Stimulated activated CD8-positive, alpha-beta memory T cell treated with anti-CD3 and anti-CD28 coated beads, Interleukin-2, amount 100 ng/mL, for 1 hour (primary cell): ENCODE data around the gene PARD3B.

Experiments used
- DNase-seq, 2 donors: peaks; one replicate each; pipeline ENCODE4 v3.0.0-alpha.2; 2020; ENCODE audit warnings: low read depth in 2 of 2

Gene PARD3B

DNA sequence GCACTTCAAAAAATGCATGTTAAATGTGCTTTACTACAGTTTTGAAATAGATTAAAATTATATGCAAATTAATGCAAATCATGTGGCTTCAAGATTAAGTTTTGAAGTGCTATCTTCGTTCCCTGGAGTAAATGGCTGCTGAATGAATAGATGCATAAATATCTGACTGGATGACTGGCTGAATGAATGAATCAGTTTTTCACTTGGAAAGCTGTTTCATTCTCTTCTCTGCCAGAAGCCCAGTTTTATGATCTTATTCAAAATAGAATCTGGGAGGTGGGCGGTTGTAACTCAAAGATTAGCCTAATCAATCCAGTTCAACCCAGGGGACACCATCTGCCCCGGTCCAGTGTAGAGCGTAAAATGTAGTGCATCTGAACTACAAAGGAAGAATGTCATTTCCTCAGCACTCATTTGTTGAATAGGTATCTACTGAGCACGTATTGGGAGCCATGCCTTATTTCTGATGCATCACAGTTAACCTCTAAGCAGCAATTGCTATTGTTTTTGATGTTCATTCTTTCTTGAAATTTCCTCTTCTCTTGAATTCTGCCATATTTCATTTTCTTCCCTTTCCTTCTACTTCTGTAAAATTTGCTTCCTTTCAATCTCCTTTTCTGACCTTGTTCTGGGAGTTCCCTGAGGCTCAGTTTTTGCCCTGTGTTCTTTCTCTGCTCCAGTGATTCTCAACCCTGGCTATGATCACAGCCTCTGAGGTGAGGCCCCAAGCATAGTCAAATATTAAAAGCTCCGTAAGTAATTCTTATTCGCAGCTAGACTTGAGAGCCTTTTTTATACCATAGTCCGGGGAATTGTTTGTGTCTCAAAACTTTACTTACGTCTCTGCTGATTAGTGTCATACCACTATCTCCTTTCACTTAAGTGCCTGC lies 282.7 kb downstream of the PARD3B start:
- DNase-seq = no peak

DNA sequence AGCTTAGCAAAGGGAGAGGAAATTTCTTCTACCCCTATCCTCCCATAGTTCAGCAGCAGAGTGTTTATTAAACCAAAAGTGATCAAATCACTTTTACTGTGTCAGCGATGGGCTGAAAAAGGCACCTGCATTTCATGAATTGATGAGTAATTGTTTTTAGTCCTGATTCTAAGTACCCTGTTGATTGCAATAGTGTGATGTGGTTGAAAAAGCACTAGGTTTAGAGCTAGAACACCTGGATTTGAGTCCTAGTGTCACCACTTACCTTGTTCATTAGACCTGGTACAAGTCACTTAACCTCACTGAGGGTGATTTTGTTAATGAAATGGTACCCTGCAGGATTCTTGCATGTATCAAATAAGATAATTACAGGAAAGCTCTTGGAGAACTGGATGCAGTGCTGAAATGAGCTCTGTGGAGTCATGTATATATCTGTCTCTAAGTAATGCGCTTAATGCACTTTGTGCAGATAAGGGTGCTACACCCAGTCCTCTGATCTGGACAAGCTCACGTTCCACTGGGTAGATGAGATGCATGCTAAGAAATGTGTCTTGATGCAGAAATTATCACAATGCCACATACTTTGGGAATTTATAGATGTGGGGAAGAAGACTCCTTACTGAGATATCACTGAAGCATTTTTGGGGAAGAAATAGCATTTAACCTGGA lies 289.6 kb downstream of the PARD3B start:
- no peak for DNase-seq

DNA sequence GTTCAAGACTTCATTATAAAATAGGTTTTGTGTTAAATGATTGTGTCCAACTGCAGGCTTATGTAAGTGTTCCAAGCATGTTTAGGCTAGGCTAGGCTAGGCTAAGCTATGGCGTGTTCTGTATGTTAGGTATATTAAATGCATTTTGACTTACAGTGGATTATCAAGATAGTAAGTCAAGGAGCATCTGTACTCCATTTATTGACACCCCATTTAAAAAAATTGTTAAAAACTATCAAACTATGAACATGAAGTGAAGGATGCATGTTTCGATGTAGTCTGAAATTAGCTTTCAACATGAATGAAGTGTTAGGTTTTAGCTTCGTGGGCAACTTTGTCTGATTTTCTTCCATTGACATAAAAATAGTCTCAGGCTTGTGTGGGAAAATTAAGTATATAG lies 290.5 kb downstream of the PARD3B start:
- no peak for DNase-seq

DNA sequence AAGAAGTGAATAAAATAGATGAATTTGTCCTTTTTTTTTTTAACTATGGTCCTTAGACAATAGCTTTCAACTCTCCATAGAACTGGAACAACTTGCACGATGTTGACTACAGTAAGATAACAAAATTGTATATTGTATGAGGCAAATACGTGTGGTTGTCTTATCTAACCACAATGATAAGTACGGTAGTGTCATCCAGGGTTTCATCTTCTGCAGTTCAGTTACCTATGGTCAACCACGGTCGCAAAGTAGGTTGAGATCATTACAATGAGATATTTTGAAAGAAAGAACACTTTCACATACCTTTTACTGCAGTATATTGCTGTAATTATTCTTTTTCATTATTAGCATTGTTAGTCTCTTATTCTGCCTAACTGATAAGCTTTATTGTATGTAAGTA lies 295.2 kb downstream of the PARD3B start:
- no peak for DNase-seq

DNA sequence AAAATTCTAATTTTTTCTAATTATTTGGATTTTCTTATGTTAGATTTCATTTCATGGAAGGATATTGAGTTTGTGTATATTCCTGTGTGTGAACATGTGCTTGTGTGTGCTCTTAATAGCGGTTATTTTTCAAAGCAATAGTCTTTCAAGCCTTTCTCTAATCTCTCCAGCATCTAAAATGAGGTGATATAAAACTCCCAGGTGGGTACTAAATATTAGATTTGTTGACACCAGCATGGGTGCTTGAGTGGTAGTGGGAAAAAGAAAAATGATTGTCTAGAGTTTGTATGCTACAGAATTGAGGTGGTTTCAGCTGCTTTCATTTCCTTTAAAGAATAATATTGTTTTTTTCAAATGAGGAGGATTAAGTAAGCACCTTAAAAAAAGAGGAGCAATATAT lies 296.8 kb downstream of the PARD3B start:
- no peak for DNase-seq

DNA sequence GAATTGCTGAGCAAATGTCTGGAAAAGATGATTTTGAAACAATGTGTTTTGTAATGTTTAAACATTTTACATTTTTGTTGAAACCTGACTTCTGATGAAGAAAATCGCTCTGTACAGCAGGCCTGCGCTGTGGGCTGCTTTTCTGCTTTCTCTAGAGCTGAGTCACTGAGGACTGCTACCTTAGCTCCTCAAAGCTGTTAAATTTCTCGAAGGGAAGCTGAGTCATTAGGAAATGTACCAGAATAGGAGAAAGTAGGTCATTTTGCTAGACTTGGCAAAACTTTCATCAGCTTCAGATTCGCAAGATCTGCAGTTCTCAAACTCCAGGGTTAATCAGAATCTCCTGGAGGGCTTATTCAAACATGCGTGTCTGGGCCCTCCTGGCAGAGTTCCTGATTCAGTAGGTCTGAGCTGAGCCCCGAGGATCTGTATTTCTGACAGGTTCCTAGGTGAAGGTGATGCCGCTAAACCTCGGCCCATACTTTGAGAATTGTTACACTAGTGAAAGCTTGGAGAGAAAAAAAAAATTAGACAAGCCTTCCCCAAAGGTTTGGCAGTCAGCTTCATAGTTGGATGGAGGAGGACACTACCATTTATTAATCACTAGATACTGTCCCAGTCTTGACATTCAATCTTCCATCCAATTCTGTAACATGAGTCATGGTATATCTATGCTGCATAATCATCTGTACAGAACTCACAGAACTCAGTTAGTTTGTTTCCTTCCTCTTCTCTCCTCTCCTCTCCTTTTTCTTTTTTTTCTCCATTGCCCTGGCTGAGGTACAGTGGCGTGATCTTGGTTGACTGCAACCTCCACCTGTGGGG lies 297.6 kb downstream of the PARD3B start:
- DNase-seq = no peak

DNA sequence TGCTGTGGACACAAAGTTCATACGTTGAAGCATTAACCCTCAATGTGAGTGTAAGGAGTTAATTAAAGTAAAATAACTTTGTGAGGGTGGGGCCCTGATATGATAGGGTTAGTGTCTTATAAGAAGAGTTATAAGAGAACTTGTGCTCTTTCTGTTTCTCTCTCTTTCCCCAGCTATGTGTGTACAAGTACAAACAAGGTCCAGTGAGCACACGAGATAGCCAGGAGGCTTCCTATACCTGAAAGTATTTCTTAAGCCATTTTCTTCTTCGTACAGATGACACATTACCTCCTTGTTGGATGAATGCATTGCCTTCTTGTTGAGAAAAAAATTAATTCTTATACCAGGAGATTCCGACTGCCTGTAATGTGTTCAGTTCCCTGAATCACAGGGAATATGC lies 301.2 kb downstream of the PARD3B start:
- no peak for DNase-seq

DNA sequence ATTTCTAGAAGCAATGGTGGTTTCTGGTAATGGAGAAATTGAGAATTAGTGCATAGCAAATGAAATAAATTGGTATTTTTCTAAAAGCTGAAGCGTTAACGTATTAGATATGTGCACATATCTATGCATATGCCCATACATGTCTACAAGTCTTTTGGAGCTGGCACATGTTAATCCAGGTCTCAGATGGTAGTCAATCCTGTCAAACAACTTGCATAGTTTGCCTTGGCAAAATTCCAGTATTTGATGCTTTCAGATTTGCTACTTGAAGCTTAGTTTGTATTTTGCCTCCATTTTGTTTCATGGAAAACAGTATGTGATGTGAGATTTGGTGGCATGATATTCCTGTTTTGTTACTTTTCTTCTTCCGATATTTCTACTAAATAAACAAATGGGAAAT lies 304.6 kb downstream of the PARD3B start:
- DNase-seq = no peak

DNA sequence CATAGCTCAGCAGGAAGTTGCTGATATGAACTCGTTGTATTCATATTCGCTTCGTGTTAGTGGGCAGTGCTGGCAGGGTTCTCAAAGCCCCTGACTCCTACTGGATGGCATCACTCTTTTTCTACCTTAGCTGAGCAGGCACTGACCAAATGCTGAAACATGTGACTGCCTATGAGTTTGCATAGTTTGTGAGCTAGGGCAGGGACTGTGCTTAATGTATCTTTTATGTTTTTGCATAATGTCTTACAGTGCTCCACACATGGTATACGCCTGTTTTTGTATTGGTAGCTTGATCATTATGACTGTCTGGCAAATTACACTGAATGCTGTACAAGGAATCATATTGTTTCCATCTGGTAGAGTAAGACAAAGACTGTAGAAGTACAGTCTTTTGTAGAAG lies 305.3 kb downstream of the PARD3B start:
- no peak for DNase-seq

DNA sequence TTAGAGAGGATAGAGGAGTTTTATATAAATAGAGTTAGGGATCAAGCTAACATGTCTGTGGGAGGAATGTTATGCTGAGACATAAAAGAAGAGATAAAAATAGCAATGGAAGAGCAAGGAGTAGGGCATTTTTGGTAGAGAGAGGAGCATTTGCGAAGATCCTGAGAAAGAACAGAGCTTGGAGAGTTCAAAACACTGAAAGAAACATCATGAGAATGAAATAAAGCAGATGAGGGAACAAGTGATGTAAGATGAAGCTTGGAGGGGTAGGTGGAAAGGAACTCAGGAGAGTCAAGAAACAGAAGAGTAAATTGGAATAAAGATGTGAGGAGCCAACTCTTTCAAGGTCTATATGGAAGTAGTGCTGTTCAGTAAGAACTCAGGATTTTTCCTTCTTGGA lies 308.6 kb downstream of the PARD3B start:
- DNase-seq = no peak

DNA sequence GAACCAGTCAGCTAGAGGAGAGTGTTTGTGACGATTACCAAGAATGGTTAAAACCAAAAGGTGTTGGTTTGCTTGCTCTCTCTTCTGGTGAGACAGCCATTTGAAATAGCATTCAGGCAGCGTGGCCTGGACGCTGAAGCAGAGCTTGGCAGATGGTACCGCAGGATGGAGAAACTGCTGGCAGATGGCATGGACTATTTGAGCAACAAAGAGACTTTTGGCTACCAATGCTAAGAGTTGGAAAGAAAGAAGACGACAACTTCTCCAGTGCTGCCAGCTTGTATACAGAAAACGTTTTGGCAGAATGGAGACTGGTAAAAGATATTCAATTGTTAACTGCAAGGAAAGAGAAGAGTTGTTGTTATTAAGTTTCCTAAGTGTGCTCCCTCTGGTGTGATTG lies 315.0 kb downstream of the PARD3B start:
- DNase-seq = no peak

DNA sequence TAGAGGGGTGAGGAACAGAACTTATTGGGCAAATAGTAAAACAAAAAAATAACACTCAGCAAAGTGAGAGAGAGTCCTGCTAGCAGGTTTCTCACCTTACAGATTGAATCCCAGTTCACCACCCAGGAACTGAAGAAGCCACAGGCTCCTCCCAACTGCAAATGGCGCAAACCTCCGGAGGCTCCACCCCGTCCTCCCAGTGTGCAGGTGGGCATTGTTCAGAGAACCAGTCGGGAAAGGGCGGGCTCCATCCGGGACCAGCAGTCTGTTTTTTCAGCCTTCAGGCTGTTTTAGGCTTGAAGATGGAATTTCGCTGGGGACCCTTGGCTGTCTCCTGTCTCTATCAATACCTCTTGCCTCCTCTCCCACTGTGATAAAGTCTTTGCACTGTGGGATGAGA lies 317.5 kb downstream of the PARD3B start:
- DNase-seq = no peak

DNA sequence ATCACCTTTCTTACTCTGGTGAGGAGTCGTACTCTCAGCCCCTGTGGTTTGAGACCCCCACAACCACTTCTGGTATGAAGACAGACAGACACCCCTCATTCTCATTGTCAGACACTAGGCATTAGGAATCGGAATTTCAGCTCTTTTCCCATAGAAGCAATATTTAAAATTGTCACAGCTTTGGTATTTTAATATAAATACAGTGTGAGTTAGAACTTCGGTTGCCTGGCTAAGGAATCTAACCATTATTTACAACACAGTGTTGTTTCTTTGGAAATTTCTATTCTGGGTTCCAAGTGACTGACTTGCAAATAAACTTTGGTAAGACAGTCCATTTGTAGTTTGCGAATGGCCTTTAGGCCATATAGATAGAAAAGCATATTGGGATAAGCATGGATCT lies 318.1 kb downstream of the PARD3B start:
- DNase-seq = no peak

DNA sequence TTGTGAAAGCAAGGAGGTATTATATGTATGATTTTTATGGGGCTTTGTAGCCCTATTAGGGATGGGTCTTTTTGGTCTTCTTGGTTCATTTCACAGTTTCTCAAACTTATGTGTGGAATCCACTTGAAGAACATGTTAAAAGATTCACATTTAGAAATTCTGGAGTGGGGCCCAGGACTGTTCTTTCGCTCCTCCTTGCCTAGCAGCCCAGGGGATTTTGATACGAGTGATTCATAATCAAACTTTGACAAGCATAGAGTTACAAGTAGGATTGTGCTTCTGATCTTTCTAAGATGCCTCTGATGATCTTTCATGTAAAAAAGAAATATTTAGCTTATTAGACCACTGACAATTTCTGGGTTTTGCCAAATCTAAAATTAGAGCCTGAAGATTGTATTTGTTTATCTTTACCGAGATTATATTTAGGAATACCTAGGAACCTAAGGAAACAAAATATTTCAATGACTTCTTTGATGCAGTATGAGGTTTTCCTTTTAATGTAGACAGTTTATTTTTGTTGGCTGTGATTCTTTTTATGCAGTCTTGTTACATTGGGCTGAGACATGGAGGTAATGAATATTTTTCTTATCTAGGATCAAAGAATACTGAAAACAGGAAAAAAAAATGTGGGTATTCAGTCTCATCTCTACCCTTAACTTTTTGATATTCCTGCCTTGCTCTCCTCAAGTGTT lies 324.0 kb downstream of the PARD3B start:
- no peak for DNase-seq

DNA sequence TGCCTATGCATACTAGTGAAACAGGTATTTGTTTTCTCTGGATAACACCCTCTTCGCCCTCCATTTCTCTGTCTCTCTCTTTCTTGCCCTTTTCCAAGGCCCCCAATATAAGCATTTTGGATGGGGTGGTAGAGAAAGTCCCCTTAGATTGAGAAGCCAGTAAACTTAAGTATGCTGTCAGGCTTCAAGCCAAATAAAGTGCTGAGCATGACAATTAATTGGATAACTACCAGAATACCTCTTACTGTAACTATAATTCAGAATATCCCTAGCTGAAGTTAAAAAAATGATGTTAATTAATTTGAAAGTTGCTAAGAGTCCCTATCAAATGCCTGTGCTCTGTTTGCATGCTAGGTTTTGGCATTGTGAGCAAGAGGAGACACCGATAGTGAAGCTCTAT lies 324.8 kb downstream of the PARD3B start:
- DNase-seq = no peak

DNA sequence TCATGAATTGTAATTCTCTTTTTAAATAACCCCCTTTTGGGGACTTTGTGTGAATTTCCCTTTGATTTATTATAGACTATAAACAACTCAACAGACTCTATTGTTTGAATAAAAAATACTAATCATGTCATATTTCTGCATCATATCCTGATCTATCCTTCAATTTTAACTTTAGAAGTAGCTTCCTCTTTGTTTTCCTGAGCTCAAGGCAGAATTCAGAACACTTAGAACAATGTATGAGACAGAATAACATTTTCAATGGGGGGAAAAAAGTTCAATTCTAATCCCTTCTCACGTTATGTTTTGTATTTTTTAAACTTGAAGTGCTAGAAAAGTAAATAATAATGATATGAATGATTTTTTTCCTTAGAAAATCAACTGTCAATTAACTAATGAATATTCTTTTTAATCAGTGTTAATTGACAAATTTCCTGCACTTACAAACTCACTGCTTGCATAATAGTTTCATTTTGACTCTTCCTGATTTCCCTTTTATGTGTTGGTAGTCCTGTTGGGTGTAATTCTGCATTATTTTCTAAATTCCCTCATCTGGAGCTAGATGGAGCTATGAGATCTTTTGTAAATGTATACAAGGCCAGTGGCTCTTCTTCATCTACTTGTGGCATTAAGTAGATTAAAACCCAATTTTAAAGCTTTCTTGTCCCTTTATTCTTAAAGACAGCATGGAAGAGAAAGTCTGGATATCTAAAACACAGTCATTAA lies 326.1 kb downstream of the PARD3B start:
- no peak for DNase-seq

DNA sequence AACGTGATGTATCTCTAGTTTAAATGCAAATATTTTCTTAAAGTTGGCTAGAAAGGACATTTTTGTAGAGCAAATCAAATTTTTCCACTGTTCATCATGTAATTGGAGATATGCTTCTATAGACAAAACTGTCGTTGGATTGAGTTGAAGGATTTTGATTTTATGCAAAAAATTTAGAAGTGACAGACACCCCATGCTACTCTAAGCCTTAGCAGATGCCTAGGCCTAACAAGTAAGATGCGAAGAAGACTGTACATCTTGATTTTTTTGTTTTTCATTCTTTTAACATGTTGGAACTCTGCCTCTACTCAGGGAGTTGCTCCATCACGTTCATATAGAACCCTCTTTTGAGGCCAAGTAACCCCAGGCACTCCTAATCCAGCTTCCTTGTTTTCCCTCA lies 331.0 kb downstream of the PARD3B start:
- DNase-seq = no peak

DNA sequence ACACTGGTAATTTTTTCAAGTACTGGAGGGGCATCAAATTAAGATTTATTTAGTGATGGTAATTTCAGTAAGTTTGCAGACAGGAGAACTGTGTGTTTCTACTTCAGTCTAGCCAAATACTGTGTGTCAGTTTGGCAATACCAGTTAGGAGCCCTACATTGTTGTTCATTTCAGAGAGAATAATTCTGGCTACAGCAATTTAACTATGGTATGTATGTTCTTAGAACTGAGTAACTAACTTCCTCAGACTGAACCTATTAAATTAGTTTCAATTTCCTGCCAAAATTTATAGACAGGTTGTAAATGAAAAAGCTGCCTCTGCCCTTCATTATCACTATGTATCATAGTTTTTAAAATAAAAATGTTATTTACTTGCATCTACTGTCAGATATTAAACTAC lies 332.4 kb downstream of the PARD3B start:
- no peak for DNase-seq

DNA sequence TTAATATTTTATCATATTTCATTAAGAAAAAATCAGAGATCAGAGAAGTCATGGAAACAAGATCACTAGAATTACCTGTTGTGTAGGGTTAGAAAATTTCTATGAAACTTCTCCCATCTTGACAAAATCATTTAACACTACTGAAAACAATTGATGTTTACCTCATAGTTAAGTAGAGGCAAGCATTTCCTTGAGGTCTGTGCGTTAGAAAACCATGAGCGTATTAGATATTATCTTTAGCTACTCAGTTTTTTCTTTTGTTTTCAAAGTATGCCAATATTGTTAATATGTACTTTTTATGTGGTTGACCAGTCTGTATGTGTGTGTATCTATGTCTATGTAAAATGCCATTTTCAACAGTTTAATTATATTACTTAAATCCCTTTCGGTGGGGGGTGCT lies 335.7 kb downstream of the PARD3B start:
- DNase-seq = no peak

DNA sequence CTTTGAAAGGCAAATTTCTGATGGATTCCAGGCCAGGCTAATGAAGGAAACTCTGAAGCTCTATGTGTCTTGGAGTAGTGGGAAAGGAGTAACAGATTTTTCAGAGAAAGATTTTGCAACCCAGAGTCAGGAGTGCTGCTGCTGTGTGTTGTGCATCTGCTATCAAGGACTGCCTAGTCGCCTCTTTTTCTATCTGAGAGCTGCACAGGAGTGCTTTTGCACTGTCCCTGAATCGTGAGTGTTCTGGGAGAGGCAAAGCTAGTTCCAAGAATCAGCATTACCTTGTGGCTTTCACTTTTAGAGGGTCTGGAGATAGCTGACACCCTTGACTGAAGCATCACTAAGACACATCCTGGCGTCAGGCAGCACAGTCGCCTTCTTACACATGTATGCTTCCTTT lies 336.4 kb downstream of the PARD3B start:
- DNase-seq = no peak

DNA sequence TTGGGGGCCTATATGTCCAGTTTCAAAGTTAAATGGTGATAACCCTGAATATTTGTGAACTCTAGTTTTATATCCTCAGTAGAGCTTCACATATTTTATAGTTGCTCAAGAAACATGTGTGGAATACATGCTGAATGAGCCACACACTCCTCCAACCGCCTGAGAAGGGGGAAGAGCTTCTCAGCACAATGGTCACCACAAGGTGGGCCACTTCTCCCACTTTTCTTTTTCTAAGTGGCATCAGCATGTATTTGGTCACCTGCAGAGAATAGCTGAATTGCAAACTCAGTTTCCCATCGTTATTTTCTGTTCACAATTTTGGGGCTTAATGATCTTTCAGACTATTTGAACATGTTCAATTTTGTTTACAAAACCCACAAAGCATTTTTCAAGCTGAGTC lies 340.5 kb downstream of the PARD3B start:
- DNase-seq = no peak
